H1 (cell line): ENCODE results near the gene LOC128125822.

Source experiments
- CTCF ChIA-PET: fragments of 300-600 bp; sonication (Branson Sonifier 250); formaldehyde crosslinking; loops from one replicate; lab custom pipeline; 2021; ENCODE audit not compliant: partially characterized antibody; lab: Charles Lee
- POLR2A ChIA-PET: fragments of 300-600 bp; sonication (Branson Sonifier 250); formaldehyde crosslinking; loops from one replicate; lab custom pipeline; 2021; ENCODE audit warnings: inconsistent platforms; ENCODE audit not compliant: partially characterized antibody; lab: Charles Lee
- DNase-seq, 2 experiments: peaks; one replicate each; pipeline versions ENCODE4 v3.0.0 to v3.0.0-alpha.2; 2010 to 2022; ENCODE audit warnings: low spot score in 2 of 2, low read depth in 1 of 2, mixed read lengths in 1 of 2
- FAIRE-seq: peaks from 2 replicates; lab custom pipeline; 2011; peaks lifted over from hg19 to GRCh38; lab: Jason Lieb, UNC
- H2AFZ ChIP-seq: 2 replicates; pipeline ENCODE4 v1.8.1; 2012; ENCODE audit warnings: low read length, inconsistent platforms
- H2AK5ac ChIP-seq: 2 replicates; pipeline ENCODE4 v1.6.1; 2013; ENCODE audit warnings: low read depth, low read length
- H2BK120ac ChIP-seq: replicated peaks from 2 replicates; pipeline ENCODE3; 2013; ENCODE audit warnings: low read depth, low read length, inconsistent platforms
- H2BK12ac ChIP-seq: 2 replicates; pipeline ENCODE4 v1.6.1; 2013; ENCODE audit warnings: low read depth, low read length
- H2BK15ac ChIP-seq: 2 replicates; pipeline ENCODE4 v1.6.1; 2013; ENCODE audit warnings: low read length
- H2BK20ac ChIP-seq: 2 replicates; pipeline ENCODE4 v1.6.1; 2013; ENCODE audit warnings: low read length
- H2BK5ac ChIP-seq: 2 replicates; pipeline ENCODE4 v1.6.1; 2013; ENCODE audit warnings: low read depth, low read length
- H3K14ac ChIP-seq: 2 replicates; pipeline ENCODE4 v1.6.1; 2013; ENCODE audit warnings: inconsistent platforms; ENCODE audit not compliant: insufficient read length
- H3K18ac ChIP-seq: 2 replicates; pipeline ENCODE4 v1.6.1; 2013; ENCODE audit warnings: low read length; ENCODE audit errors: extremely low read depth
- H3K23ac ChIP-seq: 2 replicates; pipeline ENCODE4 v1.6.1; 2013; ENCODE audit warnings: inconsistent platforms; ENCODE audit not compliant: insufficient read length
- H3K23me2 ChIP-seq: 2 replicates; pipeline ENCODE4 v1.6.1; 2013; ENCODE audit warnings: low read depth, low read length
- H3K27ac ChIP-seq: 2 replicates; pipeline ENCODE4 v1.6.1; 2011; ENCODE audit warnings: low read depth, low read length, inconsistent platforms
- H3K27me3 ChIP-seq, 4 experiments: replicated peaks in 1 of 4; 1 replicate in 1 of 4; 2 replicates in 3 of 4; pipeline versions ENCODE4 v1.6.1 to v1.8.1; 2011 to 2013; ENCODE audit warnings: low read length in 3 of 4, mild to moderate bottlenecking in 3 of 4, inconsistent platforms in 2 of 4, mixed read lengths in 2 of 4, moderate library complexity in 1 of 4; ENCODE audit not compliant: control insufficient read depth in 3 of 4, insufficient read depth in 3 of 4; ENCODE audit errors: extremely low read depth in 1 of 4
- H3K36me3 ChIP-seq, 4 experiments: 2 replicates each; pipeline versions ENCODE4 v1.6.1 to v1.8.1; 2011 to 2013; ENCODE audit warnings: mild to moderate bottlenecking in 4 of 4, low read length in 3 of 4, moderate library complexity in 2 of 4, control low read depth in 1 of 4, inconsistent platforms in 1 of 4; ENCODE audit not compliant: insufficient read depth in 4 of 4, control insufficient read depth in 2 of 4
- H3K4ac ChIP-seq: replicated peaks from 2 replicates; pipeline ENCODE3; 2013; ENCODE audit warnings: low read length, low read depth, mixed read lengths, inconsistent platforms; ENCODE audit not compliant: insufficient read length
- H3K4me1 ChIP-seq, 4 experiments: replicated peaks in 1 of 4; 1 replicate in 1 of 4; 2 replicates in 3 of 4; pipeline versions ENCODE4 v1.6.1 to v1.8.1; 2011 to 2013; ENCODE audit warnings: low read length in 3 of 4, inconsistent platforms in 2 of 4, mixed read lengths in 1 of 4; ENCODE audit not compliant: insufficient read depth in 4 of 4, control insufficient read depth in 3 of 4
- H3K4me2 ChIP-seq, 2 experiments: 2 replicates each; pipeline versions ENCODE4 v1.6.1 to v1.8.1; 2011 to 2013; ENCODE audit warnings: low read depth in 2 of 2, low read length in 2 of 2, control low read depth in 1 of 2, inconsistent platforms in 1 of 2, mild to moderate bottlenecking in 1 of 2; ENCODE audit not compliant: insufficient read depth in 1 of 2
- H3K4me3 ChIP-seq, 4 experiments: fragments of 200-600, 300-600 bp in 1 of 4; sonication (generic), shearing (Covaris generic), sonication (Bioruptor Twin) in 1 of 4; 2 replicates each; pipeline versions ENCODE4 v1.5.1 to v1.8.1; 2011 to 2016; ENCODE audit warnings: low read length in 4 of 4, low read depth in 3 of 4, control low read depth in 2 of 4, inconsistent platforms in 2 of 4, mild to moderate bottlenecking in 2 of 4, mixed read lengths in 1 of 4, moderate library complexity in 1 of 4; ENCODE audit not compliant: insufficient read depth in 2 of 4; ENCODE audit errors: extremely low read depth in 1 of 4
- H3K56ac ChIP-seq: replicated peaks from 2 replicates; pipeline ENCODE3; 2013; ENCODE audit warnings: low read depth, mild to moderate bottlenecking, mixed read lengths, low read length, inconsistent platforms; ENCODE audit not compliant: insufficient read length
- H3K79me1 ChIP-seq: 2 replicates; pipeline ENCODE4 v1.6.1; 2013; ENCODE audit warnings: low read depth, low read length, control low read depth
- H3K79me2 ChIP-seq, 2 experiments: 2 replicates each; pipeline versions ENCODE4 v1.6.1 to v1.8.1; 2012 to 2013; ENCODE audit warnings: low read length in 2 of 2, mild to moderate bottlenecking in 2 of 2, inconsistent platforms in 1 of 2; ENCODE audit not compliant: insufficient read depth in 2 of 2, control insufficient read depth in 1 of 2
- H3K9ac ChIP-seq, 4 experiments: replicated peaks in 1 of 4; 1 replicate in 1 of 4; 2 replicates in 3 of 4; pipeline versions ENCODE4 v1.6.1 to v1.8.1; 2011 to 2013; ENCODE audit warnings: low read depth in 3 of 4, low read length in 3 of 4, control low read depth in 2 of 4, mild to moderate bottlenecking in 2 of 4, moderate library complexity in 2 of 4, inconsistent platforms in 1 of 4; ENCODE audit errors: extremely low read depth in 1 of 4
- H3K9me3 ChIP-seq, 2 experiments: 2 replicates each; pipeline versions ENCODE4 v1.6.1 to v1.8.1; 2012 to 2013; ENCODE audit warnings: mild to moderate bottlenecking in 2 of 2, moderate library complexity in 2 of 2, control low read depth in 1 of 2, inconsistent platforms in 1 of 2, low read depth in 1 of 2, low read length in 1 of 2, mixed read lengths in 1 of 2; ENCODE audit not compliant: insufficient read depth in 2 of 2
- H4K20me1 ChIP-seq, 2 experiments: replicated peaks in 1 of 2; 2 replicates each; pipeline versions ENCODE3 to v1.8.1; 2011 to 2013; ENCODE audit warnings: inconsistent platforms in 2 of 2, low read length in 2 of 2, mild to moderate bottlenecking in 1 of 2; ENCODE audit not compliant: insufficient read depth in 2 of 2, control insufficient read depth in 1 of 2
- H4K5ac ChIP-seq: 2 replicates; pipeline ENCODE4 v1.6.1; 2013; ENCODE audit warnings: low read length, low read depth, mixed read lengths, inconsistent platforms; ENCODE audit not compliant: insufficient read length
- H4K8ac ChIP-seq: 2 replicates; pipeline ENCODE4 v1.8.0; 2013; ENCODE audit warnings: mild to moderate bottlenecking, moderate library complexity, low read length, inconsistent platforms; ENCODE audit not compliant: insufficient read depth; ENCODE audit errors: extremely low read depth
- H4K91ac ChIP-seq: replicated peaks from 2 replicates; pipeline ENCODE3; 2013; ENCODE audit warnings: low read length, mixed read lengths, inconsistent platforms; ENCODE audit not compliant: insufficient read length
- BCL11A ChIP-seq, 2 experiments: IDR thresholded peaks; one replicate each; pipeline ENCODE4 v1.6.1; 2011; ENCODE audit warnings: low read depth in 2 of 2, low read length in 2 of 2, mild to moderate bottlenecking in 2 of 2
- CBX8 ChIP-seq: fragments of 300-800, 300-1000 bp; sonication (generic); IDR thresholded peaks from 2 replicates; pipeline ENCODE4 v1.7.1; 2016; ENCODE audit warnings: low read depth, low read length, borderline replicate concordance
- HDAC2 ChIP-seq, 2 experiments: fragments of 300-600 bp in 1 of 2; sonication (generic) in 1 of 2; IDR thresholded peaks; 2 replicates each; pipeline ENCODE4 v1.6.1; 2011 to 2012; ENCODE audit warnings: low read depth in 2 of 2, low read length in 2 of 2, mild to moderate bottlenecking in 2 of 2, moderate library complexity in 2 of 2, borderline replicate concordance in 1 of 2, inconsistent platforms in 1 of 2
- JUN ChIP-seq: IDR thresholded peaks from 2 replicates; pipeline ENCODE4 v1.6.1; 2011; ENCODE audit warnings: low read depth, mild to moderate bottlenecking, improper control_type of control experiment, low read length
- KDM4A ChIP-seq: IDR thresholded peaks from one replicate; pipeline ENCODE4 v1.7.1; 2012; ENCODE audit warnings: low read depth, mild to moderate bottlenecking, moderate library complexity, low read length, inconsistent platforms; ENCODE audit not compliant: severe bottlenecking
- KDM5A ChIP-seq: fragments of 200-600 bp; IDR thresholded peaks from 2 replicates; pipeline ENCODE4 v1.7.1; 2012; ENCODE audit warnings: mild to moderate bottlenecking, low read length, inconsistent platforms, mixed read lengths
- RFX5 ChIP-seq: IDR thresholded peaks from 2 replicates; pipeline ENCODE4 v1.6.1; 2011; ENCODE audit warnings: low read depth, low read length, improper control_type of control experiment, borderline replicate concordance
- SUZ12 ChIP-seq: fragments of 200-600 bp; sonication (generic); IDR thresholded peaks from 2 replicates; pipeline ENCODE4 v1.6.1; 2012; ENCODE audit warnings: mild to moderate bottlenecking, inconsistent platforms, low read length, moderate library complexity, mixed read lengths
- ZNF274 ChIP-seq: IDR thresholded peaks from 2 replicates; pipeline ENCODE4 v1.7.0; 2012; ENCODE audit warnings: low read length, borderline replicate concordance; ENCODE audit errors: extremely low read depth
- WGBS, 2 experiments: shearing (Covaris generic) in 1 of 2; methylation state at CpG; one replicate each; pipeline versions ENCODE4 v1.1.6 to v1.1.7; 2013 to 2015; ENCODE audit warnings: low lambda C conversion rate in 2 of 2, mixed read lengths in 2 of 2, inconsistent platforms in 1 of 2, low coverage in 1 of 2, missing lambda C conversion rate in 1 of 2; ENCODE audit not compliant: insufficient replicate concordance in 2 of 2, insufficient coverage in 1 of 2, insufficient read length in 1 of 2; ENCODE audit errors: extremely low coverage in 1 of 2, missing lambda C conversion rate in 1 of 2; 5-methylcytosine and 5-hydroxymethylcytosine counted together

LOC128125822 gene

GRCh38 chr6:63553208-63553607 is 19.1 kb upstream of the LOC128125822 start:
- Histone ChIP-seq H3K4me1 (no peaks in the 10 kb centered on the region), H3K18ac (no peak overlapping the region), H3K4ac (no peak overlapping the region), H3K79me2 (no peaks in the 10 kb centered on the region), H4K91ac (no peak overlapping the region), H4K20me1 (no peaks in the 10 kb centered on the region), H3K79me1 (no peaks in the 10 kb centered on the region), H2BK12ac (no peak overlapping the region), H2BK20ac (no peak overlapping the region), H2BK5ac (no peak overlapping the region), H3K9me3 (no peaks in the 10 kb centered on the region), H3K4me2 (no peak overlapping the region), H3K36me3 (no peaks in the 10 kb centered on the region), H3K23me2 (no peaks in the 10 kb centered on the region), H2BK120ac (no peak overlapping the region), H3K23ac (no peak overlapping the region), H3K27ac (no peak overlapping the region), H4K8ac (no peak overlapping the region), H3K9ac (no peak overlapping the region), H3K27me3 (no peaks in the 10 kb centered on the region), H4K5ac (no peak overlapping the region), H2BK15ac (no peak overlapping the region), H3K4me3 (no peak overlapping the region), H2AK5ac (no peak overlapping the region), H3K56ac (no peak overlapping the region), H3K14ac (no peak overlapping the region), H2AFZ (no peak overlapping the region)
- 95% methylated on average over 3 of the region's 3 CpGs; no CpG with 5 or more reads in 1 of the 2 experiments for WGBS, 2 experiments
- DNase-seq (no peak), FAIRE-seq (no peak)
- no peak for TF ChIP-seq ZNF274
- TF ChIP-seq KDM5A, result no peak
- TF ChIP-seq RFX5, result no peak
- no peak for TF ChIP-seq JUN
- no peak for TF ChIP-seq SUZ12
- no peak for TF ChIP-seq HDAC2 (IDR thresholded peaks at IDR 0.05; ENCODE audit: borderline replicate concordance in 1 of 2, low read depth in 2 of 2, low read length in 2 of 2)
- TF ChIP-seq CBX8, result no peak
- TF ChIP-seq KDM4A, result no peak
- no peak for TF ChIP-seq BCL11A (IDR thresholded peaks at IDR 0.05; ENCODE audit: low read depth in 2 of 2, low read length in 2 of 2)
- POLR2A ChIA-PET, result no interaction called here
- CTCF ChIA-PET, result no interaction called here
